ENCODE data around the gene MAD1L1. TPM values are rescaled to one million over a fixed set of nuclear protein-coding genes. Genes with fewer than 3 reads are reported as not detected.

Gene MAD1L1
- total and polyA plus RNA-seq, 2 of the 8 experiments (the other 6 are each of a cell fraction or from before 2014, with no cell fraction given): 40.4 to 44.6 TPM

GRCh38 chr7:2264158-2264557 lies 31.4 kb upstream of the MAD1L1 start:
- no peak overlapping the region for H3K18ac ChIP-seq (ENCODE audit: extremely low read depth, low read length)
- H3K14ac ChIP-seq (ENCODE audit: insufficient read length): no peak overlapping the region
- no peak overlapping the region for H4K8ac ChIP-seq (ENCODE audit: extremely low read depth, insufficient read depth, low read length)
- H3K9ac ChIP-seq (replicated peaks in 1 of 4; ENCODE audit: extremely low read depth in 1 of 4, low read depth in 3 of 4, low read length in 3 of 4): no peak overlapping the region
- no peak overlapping the region for H2BK20ac ChIP-seq (ENCODE audit: low read length)
- H2BK12ac ChIP-seq (ENCODE audit: low read depth, low read length): no peak overlapping the region
- no peaks in the 10 kb centered on the region; the same call in 1 of the 2 replicates for H3K79me1 ChIP-seq (ENCODE audit: low read depth, low read length)
- POLR2A ChIA-PET (ENCODE audit: partially characterized antibody): interaction anchor here (1.5 kb wide), 1 partner anchor 24 kb away, joined by 3 read pairs; no protein-coding TSS in a partner anchor
- H3K4ac ChIP-seq (replicated peaks; ENCODE audit: insufficient read length, low read depth, low read length): no peak overlapping the region
- no peak overlapping the region for H4K5ac ChIP-seq (ENCODE audit: insufficient read length, low read depth, low read length)
- H3K27ac ChIP-seq (ENCODE audit: low read depth, low read length): no peak overlapping the region
- H3K36me3 ChIP-seq (ENCODE audit: control insufficient read depth in 2 of 4, insufficient read depth in 4 of 4, low read length in 3 of 4): peaks cover 0 to 9% (median 4%) of the 10 kb centered on the region in 4 experiments; a peak in 4 of 8 replicates
- no peak overlapping the region for H3K56ac ChIP-seq (replicated peaks; ENCODE audit: insufficient read length, low read depth, low read length)
- H3K4me3 ChIP-seq (ENCODE audit: extremely low read depth in 1 of 4, insufficient read depth in 2 of 4, low read depth in 3 of 4, low read length in 4 of 4): no peak overlapping the region
- H3K23me2 ChIP-seq (ENCODE audit: low read depth, low read length): no peaks in the 10 kb centered on the region
- FAIRE-seq (no peak), DNase-seq (ENCODE audit: low read depth in 1 of 2, low spot score in 2 of 2) (no peak)
- H2BK15ac ChIP-seq (ENCODE audit: low read length): no peak overlapping the region
- no peak overlapping the region for H2BK120ac ChIP-seq (replicated peaks; ENCODE audit: low read depth, low read length)
- H3K4me2 ChIP-seq (ENCODE audit: insufficient read depth in 1 of 2, low read depth in 2 of 2, low read length in 2 of 2): no peak overlapping the region
- no peak overlapping the region for H2AK5ac ChIP-seq (ENCODE audit: low read depth, low read length)
- 95% methylated on average over 23 of the region's 23 CpGs; no CpG with 5 or more reads in 1 of the 2 experiments for WGBS, 2 experiments (ENCODE audit: extremely low coverage in 1 of 2, insufficient coverage in 1 of 2, insufficient read length in 1 of 2, insufficient replicate concordance in 2 of 2, low coverage in 1 of 2, low lambda C conversion rate in 2 of 2, missing lambda C conversion rate in 1 of 2)
- no peak overlapping the region for H4K91ac ChIP-seq (replicated peaks; ENCODE audit: insufficient read length, low read length)
- no peaks in the 10 kb centered on the region for H3K79me2 ChIP-seq (ENCODE audit: control insufficient read depth in 1 of 2, insufficient read depth in 2 of 2, low read length in 2 of 2)
- no peaks in the 10 kb centered on the region for H3K27me3 ChIP-seq (replicated peaks in 1 of 4; ENCODE audit: control insufficient read depth in 3 of 4, extremely low read depth in 1 of 4, insufficient read depth in 3 of 4, low read length in 3 of 4)
- H4K20me1 ChIP-seq (replicated peaks in 1 of 2; ENCODE audit: control insufficient read depth in 1 of 2, insufficient read depth in 2 of 2, low read length in 2 of 2): peaks cover 0 to 2% of the 10 kb centered on the region in 2 experiments
- no peak overlapping the region for H3K23ac ChIP-seq (ENCODE audit: insufficient read length)
- no peaks in the 10 kb centered on the region for H3K4me1 ChIP-seq (replicated peaks in 1 of 4; ENCODE audit: control insufficient read depth in 3 of 4, insufficient read depth in 4 of 4, low read length in 3 of 4)
- no peak overlapping the region for H2BK5ac ChIP-seq (ENCODE audit: low read depth, low read length)
- CTCF ChIA-PET (ENCODE audit: partially characterized antibody): interaction anchor here (0.7 to 7.4 kb wide), 3 partner anchors 14 to 49 kb away, joined by 3 to 38 read pairs (median 3); no protein-coding TSS in a partner anchor
- H2AFZ ChIP-seq (ENCODE audit: low read length): no peak overlapping the region
- H3K9me3 ChIP-seq (ENCODE audit: insufficient read depth in 2 of 2, low read depth in 1 of 2, low read length in 1 of 2): no peaks in the 10 kb centered on the region; a peak in 1 of 4 replicates
- no peak for TF ChIP-seq CTBP2 (IDR thresholded peaks at IDR 0.05; ENCODE audit: borderline replicate concordance, insufficient read depth, insufficient read length, low read length)
- TF ChIP-seq KDM1A (IDR thresholded peaks at IDR 0.05; ENCODE audit: borderline replicate concordance, low read length): no peak
- TF ChIP-seq MAFK (IDR thresholded peaks at IDR 0.05; ENCODE audit: low read depth, low read length): no peak
- TF ChIP-seq POLR2A (IDR thresholded peaks at IDR 0.05; ENCODE audit: control extremely low read depth in 1 of 2, low read depth in 2 of 2, low read length in 2 of 2): no peak
- no peak for TF ChIP-seq SAP30 (IDR thresholded peaks at IDR 0.05; ENCODE audit: insufficient read depth, insufficient replicate concordance, low read length)
- TF ChIP-seq E2F6 (IDR thresholded peaks at IDR 0.05): no peak
- TF ChIP-seq POU5F1 (IDR thresholded peaks at IDR 0.05; ENCODE audit: low read depth, low read length): no peak
- no peak for TF ChIP-seq GABPA (IDR thresholded peaks at IDR 0.05; ENCODE audit: borderline replicate concordance, insufficient read depth, low read length)
